ENCODE data around the gene JAML.

DNA sequence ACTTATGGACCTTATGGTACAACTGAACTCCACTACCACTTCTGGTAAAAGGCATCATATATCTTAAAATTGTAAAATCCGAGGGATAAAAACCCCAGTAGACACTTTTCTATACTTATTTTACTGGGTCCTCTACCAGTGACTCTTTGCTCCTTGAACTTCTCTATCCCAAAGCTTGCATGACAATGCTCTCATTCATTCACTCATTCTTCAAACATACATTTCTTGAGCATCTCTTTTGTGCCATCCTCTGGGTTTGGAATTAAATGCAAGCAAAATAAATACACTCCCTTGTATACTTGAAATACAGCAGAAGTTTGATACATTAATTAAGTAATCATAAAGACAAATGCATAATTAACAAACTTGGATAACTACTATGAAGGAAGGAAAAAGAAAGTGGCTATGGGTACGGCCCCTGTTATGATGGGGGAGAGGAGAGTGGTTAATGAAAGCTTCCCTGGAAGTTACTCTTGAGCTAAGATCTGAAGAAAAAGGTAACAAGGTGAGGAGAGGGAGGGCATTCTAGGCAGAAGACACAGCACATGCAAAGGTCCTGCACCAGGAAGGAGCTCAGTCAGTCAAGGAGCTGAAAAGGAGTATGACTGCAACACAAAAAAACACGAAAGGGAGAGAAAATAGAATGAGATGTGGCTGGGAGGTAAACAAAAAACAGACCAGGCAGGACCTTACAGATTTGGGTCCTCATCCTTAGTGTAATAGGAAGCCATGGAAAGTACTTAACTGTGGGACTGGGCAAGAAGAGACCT, 19.4 kb upstream of the JAML start:
- TF ChIP-seq EZH2 (IDR thresholded peaks at IDR 0.05; ENCODE audit: low read length) = no peak
- TF ChIP-seq, protein P1, sequence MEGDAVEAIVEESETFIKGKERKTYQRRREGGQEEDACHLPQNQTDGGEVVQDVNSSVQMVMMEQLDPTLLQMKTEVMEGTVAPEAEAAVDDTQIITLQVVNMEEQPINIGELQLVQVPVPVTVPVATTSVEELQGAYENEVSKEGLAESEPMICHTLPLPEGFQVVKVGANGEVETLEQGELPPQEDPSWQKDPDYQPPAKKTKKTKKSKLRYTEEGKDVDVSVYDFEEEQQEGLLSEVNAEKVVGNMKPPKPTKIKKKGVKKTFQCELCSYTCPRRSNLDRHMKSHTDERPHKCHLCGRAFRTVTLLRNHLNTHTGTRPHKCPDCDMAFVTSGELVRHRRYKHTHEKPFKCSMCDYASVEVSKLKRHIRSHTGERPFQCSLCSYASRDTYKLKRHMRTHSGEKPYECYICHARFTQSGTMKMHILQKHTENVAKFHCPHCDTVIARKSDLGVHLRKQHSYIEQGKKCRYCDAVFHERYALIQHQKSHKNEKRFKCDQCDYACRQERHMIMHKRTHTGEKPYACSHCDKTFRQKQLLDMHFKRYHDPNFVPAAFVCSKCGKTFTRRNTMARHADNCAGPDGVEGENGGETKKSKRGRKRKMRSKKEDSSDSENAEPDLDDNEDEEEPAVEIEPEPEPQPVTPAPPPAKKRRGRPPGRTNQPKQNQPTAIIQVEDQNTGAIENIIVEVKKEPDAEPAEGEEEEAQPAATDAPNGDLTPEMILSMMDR (optimal IDR thresholded peaks at IDR 0.05 in 1 of 3, IDR thresholded peaks at IDR 0.05 in 1 of 3, conservative IDR thresholded peaks at IDR 0.05 in 1 of 3; ENCODE audit: extremely low read depth in 1 of 3, insufficient read depth in 2 of 3, low read length in 3 of 3) = no peak
